GM19351 (cell line): ENCODE data around the gene PRPH2.
"Not testable (repeated sequence)": the region's sequence is repeated elsewhere in the genome, so short reads cannot be mapped to it uniquely, and the experiment has no call there.

ENCODE experiments used
- ATAC-seq: cut with Tn5 transposase; IDR thresholded peaks from one replicate; pipeline ENCODE4 v1.9.1; 2021; ENCODE audit warnings: mild to moderate bottlenecking, moderate library complexity; ENCODE audit not compliant: unreplicated experiment

PRPH2 gene

DNA sequence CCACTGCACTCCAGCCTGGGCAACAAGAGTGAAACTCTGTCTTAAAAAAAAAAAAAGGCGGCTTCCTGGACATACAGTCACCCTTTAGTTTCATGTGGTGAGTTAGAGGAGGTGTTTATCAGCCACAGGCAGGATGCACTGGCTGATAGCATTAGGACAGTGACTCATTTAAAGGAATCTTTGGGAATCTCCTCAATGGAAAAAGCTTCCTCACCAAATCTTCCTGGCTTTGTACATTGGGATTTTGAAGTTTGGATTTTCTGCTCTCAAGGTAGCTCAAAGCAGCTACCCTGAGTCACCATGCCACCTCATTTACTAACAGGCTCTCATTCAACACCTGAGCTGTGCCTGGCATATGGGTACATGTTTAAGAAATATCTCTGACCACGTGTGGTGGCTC, 20.2 kb downstream of the PRPH2 start:
- no peak for ATAC-seq

DNA sequence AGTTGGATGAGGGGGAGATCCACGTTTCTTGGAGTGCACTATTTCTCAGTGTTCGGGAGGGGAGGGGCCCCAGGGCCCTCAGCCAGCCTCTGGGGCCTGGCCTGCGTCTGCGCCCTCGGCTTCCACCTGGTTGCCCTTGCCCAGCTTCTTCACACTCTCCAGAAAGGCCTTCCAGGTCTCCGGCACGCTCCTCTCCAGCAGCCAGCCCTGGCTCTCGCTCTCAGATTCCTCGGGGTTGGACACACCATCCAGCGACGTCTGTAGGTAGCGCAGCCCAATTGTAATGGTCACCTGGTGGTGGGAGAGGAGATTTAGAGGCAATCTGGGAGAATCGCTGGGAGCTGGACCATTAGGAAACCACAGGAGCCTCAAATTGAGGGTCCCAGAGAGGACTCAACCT, 24.2 kb downstream of the PRPH2 start:
- no peak for ATAC-seq

DNA sequence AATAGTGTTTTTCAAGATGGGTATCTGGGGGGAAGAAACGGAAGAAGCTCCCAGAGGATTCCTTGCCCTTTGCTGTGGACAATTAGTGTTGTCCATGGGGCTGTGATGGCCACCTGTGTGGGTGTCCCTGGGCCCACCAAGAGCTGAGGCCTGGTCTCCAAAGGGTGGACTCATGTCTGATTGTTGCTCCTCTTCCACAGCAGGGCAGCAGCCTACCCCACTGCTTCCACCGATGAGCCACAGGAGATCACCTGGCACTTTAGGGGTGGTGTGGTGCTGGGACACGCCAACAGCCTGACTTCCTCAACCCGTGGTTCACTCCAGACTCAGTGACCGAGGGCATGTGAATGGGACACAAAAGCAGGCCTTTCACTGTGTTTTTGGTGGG, 25.1 kb downstream of the PRPH2 start:
- no peak for ATAC-seq

DNA sequence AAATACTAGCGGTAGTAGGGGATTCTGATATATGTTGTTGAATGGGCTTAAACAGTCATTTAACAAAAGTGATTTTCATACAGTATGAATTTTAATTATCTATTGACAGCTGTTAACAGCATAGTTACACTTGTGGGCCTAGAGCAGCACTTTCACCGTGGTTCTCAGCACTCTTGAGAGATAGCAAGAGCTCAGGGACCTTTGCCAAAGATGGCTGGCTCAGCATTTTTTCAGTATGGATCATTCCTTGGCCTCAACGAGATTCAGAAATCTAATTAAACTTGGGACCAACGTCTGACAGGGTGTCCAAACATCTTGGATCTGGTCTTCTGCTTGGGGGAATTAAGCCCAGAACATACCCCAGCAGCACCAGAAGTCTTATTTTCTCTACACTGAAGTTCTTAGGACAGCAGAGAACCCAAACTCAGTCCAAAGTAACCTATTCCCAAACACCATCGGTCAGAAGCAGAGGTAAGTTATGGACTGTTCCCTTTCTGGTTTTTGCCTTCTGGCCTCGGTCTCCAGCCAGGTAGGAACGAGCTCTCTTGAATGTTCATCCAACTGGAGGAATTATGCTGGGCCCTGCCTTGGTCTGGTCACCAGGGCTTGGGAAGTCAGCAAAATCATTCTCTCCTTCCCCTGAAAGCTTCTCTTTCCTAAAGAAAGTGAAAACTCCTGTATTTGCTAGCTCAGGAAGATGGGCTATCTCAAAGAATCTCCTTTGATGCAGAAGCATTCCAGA, 25.7 kb downstream of the PRPH2 start:
- no peak for ATAC-seq

DNA sequence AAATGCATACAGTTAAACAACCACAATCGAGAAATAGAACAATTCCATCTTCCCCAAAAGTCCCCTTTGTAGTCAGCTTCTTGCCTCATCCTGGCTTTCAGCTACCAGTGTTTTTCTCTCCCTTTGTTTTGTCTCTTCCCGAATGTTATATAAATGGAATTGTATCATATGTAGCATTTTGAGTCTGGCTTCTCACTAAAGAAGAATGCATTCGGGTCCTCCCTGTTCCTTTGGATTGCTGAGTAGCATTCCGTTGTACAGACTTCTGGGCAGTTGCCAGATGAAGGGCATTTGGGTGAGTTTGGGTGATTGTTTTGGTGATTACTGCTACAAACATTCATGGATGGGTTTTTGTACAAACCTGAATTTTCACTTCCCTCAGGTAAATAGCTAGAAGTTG, 27.8 kb downstream of the PRPH2 start:
- no peak for ATAC-seq

DNA sequence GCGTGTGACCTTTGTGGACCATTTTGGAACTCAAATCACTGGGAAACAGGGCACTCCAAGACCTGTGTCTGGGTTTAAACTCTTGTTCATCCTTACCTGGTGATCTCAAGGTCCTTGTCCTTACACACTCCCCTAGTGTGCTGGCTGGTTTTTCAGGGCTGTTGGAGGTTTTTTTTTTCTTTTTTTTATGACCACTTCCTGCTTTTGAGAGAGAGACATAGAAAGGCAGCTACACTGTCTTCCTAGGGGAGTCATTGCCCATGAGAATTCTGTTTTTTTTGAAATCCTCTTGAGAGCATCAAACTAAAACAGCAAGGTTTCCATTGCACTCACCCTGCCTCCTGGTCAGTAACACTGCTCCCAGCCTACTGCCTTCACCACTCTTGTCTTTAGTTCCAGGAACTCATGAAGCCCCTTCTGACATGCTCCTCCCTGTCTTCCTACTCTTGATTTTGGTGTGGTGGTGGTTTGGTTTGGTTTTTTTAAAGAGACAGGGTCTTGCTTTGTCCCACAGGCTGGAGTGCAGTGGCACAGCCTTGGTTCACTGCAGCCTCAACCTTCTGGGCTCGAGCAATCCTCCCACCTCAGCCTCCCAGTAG, 28.6 kb downstream of the PRPH2 start:
- ATAC-seq, result no peak

DNA sequence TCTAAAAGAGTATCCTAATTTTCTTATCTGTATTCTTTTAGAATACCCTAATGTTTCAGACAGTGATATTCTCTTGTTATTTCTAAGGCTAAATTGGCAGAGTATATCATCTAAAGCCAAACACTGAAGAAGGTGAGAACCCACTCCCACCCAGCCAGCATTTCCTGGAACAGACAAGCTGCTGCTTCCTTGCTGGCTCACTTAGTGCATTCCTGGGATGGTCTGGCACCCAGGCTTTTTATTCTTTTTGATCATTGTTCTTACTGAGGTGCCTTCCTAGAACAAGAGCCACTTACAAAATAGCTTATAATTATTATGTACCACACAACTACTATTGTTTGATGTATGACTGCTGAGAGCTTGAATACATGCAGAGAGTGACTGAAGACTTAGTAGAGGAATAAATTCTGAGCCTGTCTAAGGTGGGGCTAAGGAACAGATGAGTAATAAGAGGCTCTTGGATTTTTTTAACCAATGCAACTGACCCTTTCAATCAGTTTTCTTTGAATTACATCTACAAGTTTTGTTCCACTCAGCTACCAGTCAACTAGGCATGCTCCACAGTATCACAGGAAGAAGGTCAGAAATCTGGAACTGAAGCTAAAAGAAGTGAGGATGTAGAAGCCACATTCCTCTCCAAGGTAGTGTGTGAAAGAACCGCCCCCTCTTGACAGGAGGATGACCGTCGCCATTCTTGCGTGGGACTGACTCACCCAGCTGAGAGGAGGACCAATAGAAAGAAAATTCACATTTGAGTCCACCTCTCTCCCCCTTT, 30.1 kb downstream of the PRPH2 start:
- ATAC-seq, result no peak

DNA sequence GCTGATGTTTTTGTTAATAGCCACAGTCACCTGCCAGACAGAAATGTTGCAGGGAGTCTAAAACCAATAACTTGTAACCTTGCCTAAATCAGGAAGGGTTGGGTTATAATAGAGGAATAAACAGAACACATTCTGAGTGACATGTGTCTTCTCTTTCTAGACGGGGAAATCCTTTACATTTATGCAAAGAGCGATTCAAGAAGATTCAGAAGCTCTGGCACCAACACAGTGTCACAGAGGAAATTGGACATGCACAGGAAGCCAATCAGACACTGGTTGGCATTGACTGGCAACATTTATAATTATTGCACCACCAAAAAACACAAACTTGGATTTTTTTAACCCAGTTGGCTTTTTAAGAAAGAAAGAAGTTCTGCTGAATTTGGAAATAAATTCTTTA, 31.5 kb downstream of the PRPH2 start:
- ATAC-seq, result no peak

DNA sequence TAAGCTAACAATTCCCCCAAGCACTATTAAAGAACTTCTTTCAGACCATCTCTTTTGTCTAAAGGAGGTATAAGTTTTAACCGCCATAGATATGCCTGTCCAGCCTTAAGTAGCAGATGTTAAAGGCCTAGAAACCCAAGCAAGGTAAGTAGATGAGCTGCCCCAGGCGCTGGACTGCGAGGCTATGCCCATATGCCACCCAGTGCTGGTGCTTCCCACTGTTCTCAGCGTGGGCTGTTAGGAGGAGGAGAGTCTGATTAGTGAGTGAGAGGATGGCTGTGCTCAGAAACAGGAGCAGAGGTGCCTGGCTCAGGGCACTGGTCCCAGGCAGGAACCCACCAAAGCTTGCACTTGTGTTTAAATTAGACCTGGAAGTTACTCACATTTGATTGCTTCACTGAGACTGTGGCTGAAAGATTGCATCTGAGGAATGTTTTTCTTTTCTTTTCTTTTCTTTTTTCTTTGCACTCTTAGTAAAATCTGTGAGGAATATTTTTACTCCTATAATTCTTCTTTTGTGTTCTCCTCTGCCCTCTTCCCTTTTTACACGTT, 32.2 kb downstream of the PRPH2 start:
- no peak for ATAC-seq

DNA sequence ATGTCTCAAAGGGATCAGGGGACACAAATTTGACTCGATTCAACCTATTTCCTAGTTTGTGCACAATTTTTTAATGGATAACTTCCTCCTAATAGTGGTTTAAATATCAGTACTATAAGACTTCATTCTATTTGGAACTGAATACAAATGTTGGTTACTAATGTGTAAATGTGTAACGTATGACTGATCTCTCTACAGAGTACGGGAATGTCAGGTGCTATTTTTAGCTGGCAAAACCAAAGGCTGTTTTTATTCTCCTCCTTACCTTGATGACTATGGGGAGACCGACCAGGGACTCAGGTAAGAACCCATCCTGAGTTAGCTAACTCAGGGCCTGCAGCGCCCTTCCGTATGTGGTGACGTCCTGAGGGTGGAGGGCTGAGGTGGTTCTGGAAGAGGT, 33.0 kb downstream of the PRPH2 start:
- ATAC-seq, result no peak

DNA sequence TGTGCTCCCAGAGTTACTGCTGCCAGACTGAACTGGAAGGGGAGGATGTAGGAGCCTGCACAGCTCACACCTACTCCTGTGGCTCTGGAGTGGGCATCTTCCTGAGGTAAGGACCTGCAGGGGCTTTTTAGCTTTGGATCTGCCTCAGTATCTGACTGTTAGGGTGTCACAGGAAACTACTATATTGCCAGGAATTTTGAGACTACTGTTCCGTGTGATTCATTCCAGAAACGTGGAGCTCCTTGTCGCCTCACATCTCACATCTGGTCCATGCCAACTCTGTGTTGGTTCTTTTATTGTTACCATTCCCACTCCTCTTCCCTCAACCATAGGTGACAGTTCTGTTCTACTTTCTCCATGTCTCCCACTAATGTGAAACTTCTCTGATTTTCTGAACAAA, 34.1 kb downstream of the PRPH2 start:
- ATAC-seq, result no peak

DNA sequence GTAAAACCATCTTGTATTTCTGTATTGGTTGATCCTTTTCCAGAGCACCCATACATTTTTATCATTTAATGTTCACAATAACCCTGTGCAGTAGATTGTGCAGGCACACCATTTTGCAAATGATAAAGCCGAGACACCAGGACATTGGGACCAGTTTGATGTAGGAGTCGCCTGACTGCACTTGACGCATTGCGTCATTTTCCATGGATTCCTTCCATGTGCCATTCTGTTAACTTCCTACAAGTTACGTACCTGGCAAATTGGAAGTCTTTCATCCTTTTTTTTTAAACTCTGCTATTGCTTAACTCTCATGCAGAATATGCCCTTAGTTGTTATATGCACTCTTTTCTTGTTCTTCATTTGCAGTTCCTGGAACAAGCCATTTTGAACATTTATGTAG, 43.0 kb downstream of the PRPH2 start:
- no peak for ATAC-seq

DNA sequence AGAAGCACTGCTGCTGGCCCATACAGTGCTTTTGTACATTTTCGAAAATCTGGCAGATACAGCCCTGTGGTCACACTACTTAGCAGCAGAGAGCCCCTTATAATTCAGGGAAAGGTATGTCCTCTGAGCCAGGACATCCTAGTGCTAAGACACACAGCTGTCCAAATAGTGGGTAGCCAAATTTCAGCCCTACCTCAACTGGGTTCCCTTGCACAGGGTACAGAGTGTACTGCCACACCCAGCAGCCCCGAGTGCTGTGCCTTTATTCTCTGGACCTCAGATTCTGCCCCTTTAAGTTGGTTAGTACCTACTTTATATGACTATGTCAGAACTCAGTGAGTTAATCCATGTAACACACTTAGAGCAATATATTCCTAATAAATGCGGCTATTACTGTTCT, 47.6 kb downstream of the PRPH2 start:
- ATAC-seq, result no peak

DNA sequence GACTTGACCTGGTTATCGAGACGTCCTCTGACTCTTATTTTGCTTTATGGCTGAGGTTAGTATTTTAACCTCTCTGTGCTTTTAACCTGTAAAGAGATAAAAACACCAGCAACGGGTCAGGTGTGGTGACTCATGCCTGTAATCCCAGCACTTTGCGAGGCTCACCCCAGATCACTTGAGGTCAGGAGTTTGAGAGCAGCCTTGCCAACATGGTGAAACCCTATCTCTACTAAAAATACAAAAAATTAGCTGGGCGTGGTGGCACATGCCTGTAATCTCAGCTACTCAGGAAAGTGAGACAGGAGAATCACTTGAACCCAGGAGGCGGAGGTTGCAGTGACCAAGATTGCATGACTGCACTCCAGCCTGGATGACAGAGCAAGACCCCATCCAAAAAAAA, 48.0 kb downstream of the PRPH2 start:
- ATAC-seq, result not testable (repeated sequence)

DNA sequence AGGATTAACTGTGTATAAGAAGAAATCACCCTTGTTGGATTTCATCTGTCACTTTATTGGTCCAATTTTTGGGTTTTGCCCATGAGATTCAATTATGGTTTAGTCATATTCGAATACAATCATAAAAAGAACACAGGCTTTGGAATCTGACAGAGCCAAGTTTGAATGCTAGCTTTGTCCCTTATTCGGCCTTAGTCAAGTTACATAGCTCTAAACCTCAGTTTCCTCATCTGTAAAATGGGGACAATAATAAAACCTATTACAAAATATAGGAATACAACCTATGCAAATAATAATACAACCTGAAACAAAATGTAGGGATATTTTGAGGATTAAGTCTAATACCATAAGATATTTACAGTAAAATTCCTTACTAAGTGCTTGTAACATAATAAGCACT, 57.7 kb downstream of the PRPH2 start:
- ATAC-seq, result no peak

DNA sequence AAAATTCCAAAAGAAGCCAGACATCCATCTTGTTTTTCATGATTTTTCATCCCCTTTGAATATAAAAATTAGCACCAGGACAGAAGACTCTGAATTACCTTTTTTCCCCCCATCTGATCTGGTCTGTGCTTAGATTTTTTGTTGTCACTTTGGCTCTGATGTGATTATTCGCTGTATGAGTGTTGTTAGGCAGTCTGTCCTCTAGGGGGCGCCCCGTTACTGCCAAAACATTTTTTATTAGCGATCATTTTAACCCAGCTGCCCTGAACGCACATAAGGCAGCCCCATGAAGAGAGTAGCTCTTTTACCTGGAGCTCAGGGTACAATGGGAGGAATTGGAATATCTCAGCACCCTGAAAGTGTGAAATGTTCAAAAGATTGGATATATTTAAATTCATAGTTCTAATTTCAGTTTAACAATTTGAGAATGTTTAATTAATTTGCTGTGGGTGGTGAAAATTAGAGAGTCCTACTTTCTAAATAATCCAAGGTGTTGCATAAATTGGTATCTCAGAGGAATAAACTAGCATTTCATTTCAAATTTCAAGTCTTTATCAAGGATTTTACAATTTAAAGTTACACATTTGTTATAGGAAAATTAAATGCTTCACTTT, 60.8 kb downstream of the PRPH2 start:
- no peak for ATAC-seq

DNA sequence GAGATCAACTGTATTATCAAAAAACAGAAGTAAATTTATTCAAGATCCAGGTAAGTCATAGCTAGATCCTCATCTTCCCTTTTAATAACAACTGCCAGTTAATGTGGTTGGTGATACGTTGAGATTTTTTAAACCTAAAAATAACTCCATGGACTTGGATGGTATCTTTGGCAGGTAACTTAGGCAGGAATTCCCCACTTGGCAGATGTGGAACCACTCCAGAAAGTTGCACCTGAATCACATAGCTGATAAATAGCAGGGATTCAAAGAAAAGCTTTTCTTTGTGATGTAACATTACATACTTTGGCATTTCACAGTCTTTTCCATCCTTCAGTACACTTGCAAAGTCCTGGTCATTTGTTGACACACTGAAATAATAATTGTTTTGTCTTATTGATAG, 62.6 kb downstream of the PRPH2 start:
- no peak for ATAC-seq

DNA sequence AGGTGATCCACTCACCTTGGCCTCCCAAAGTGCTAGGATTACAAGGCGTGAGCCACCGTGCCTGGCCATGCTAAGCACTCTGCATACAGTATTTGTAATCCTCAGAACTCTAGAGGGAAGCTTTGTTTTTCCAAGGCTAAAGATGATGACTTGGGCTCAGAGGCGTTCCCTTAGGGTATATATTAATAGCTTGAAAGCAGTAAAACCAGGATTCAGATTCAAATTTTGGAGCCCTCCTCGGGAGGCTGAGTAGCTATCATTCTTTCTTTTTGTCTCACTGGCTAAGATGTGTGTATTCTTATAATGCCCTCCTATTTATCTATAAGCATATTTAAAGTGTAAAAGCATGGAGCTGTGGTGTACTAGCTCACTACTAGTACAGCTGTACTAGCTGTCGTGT, 68.5 kb downstream of the PRPH2 start:
- no peak for ATAC-seq

DNA sequence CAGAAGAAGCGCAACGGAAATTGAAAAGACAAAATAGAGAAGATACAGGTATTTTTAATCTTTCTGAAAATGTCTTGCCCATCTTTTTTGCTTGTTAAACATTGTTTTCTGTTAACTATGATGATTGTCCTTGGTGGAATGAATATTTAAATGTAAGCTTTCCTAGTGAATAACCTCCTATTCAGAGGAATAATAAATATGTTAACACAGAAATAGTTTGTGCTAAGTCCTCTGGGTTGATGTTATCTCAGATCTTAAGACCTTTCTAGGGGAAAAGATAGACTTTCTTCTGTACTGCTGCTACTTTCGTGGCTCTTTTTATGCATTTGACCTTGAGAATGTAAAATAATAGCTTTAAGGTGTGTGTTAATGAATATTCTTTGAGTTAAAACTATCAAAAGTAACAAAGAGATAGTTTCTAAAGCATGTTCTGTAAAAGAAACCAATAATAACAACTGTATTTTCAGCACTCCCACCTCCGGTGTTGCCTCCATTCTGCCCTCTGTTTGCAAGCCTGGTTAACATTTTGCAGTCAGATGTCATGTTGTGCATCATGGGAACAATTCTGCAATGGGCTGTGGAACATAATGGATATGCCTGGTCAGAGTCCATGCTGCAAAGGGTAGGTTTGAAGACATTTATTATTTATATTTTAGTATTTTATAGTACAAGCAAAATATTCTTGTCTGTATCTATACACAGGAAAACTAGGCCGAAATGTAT, 70.2 kb downstream of the PRPH2 start:
- ATAC-seq, result no peak
